SU-DHL-6 (cell line): ENCODE measurements around the gene SMIM38.

Experiments used
- H2AFZ ChIP-seq: fragments of 200-600 bp; sonication (generic); 2 replicates; pipeline ENCODE4 v1.6.1; 2014; ENCODE audit warnings: low read depth, mild to moderate bottlenecking, moderate library complexity, mixed read lengths, antibody characterized with exemption, low read length; ENCODE audit not compliant: severe bottlenecking
- H3F3A ChIP-seq: fragments of 200-600 bp; shearing (Covaris generic); 2 replicates; pipeline ENCODE4 v1.6.0; 2016; ENCODE audit warnings: antibody characterized with exemption, mild to moderate bottlenecking; ENCODE audit not compliant: insufficient read depth
- H3K27ac ChIP-seq: fragments of 200-600 bp; sonication (generic); 2 replicates; pipeline ENCODE4 v1.5.1; 2016; ENCODE audit warnings: low read depth, mild to moderate bottlenecking, low read length, moderate library complexity, mixed read lengths
- H3K27me3 ChIP-seq: fragments of 200-600 bp; sonication (generic), shearing (Covaris generic); 2 replicates; pipeline ENCODE4 v1.6.0; 2014; ENCODE audit warnings: mild to moderate bottlenecking, low read length
- H3K36me3 ChIP-seq: fragments of 200-600 bp; sonication (generic); 2 replicates; pipeline ENCODE4 v1.6.1; 2014; ENCODE audit warnings: mild to moderate bottlenecking, low read length, mixed read lengths
- H3K4me2 ChIP-seq: fragments of 300-600, 200-600 bp; shearing (Covaris generic), sonication (generic); 2 replicates; pipeline ENCODE4 v1.6.0; 2014; ENCODE audit warnings: low read length, low read depth, mild to moderate bottlenecking; ENCODE audit not compliant: poor library complexity, severe bottlenecking
- H3K4me3 ChIP-seq: fragments of 200-600 bp; sonication (generic); 2 replicates; pipeline ENCODE4 v1.5.1; 2014; ENCODE audit warnings: antibody characterized with exemption, low read length, mild to moderate bottlenecking, mixed read lengths; ENCODE audit not compliant: insufficient read depth, poor library complexity, severe bottlenecking
- H3K79me2 ChIP-seq: fragments of 200-600 bp; sonication (generic); 2 replicates; pipeline ENCODE4 v1.6.1; 2014; ENCODE audit warnings: mild to moderate bottlenecking, low read length, moderate library complexity; ENCODE audit not compliant: insufficient read depth
- H3K9ac ChIP-seq: fragments of 200-600 bp; sonication (generic); 2 replicates; pipeline ENCODE4 v1.7.0; 2014; ENCODE audit warnings: mild to moderate bottlenecking, low read length
- H3K9me2 ChIP-seq: fragments of 200-600 bp; sonication (generic); replicated peaks from 2 replicates; pipeline ENCODE4 v1.6.1; 2014; ENCODE audit warnings: low read length; ENCODE audit not compliant: insufficient read depth
- H3K9me3 ChIP-seq: fragments of 200-600 bp; sonication (generic); 2 replicates; pipeline ENCODE4 v1.6.1; 2014; ENCODE audit warnings: low read length, mixed read lengths; ENCODE audit not compliant: insufficient read depth
- H4K20me1 ChIP-seq: fragments of 200-600 bp; sonication (generic); 2 replicates; pipeline ENCODE4 v1.6.1; 2014; ENCODE audit warnings: low read depth, mild to moderate bottlenecking, antibody characterized with exemption, low read length, moderate library complexity, mixed read lengths
- CTCF ChIP-seq: fragments of 200-600 bp; sonication (generic); IDR thresholded peaks from one replicate; pipeline ENCODE4 v1.5.1; 2017; ENCODE audit warnings: antibody characterized with exemption, mild to moderate bottlenecking, low read length, moderate library complexity; ENCODE audit not compliant: insufficient read depth, poor library complexity, severe bottlenecking
- EZH2phosphoT487 ChIP-seq: fragments of 200-600 bp; sonication (generic), shearing (Covaris generic); conservative IDR thresholded peaks from 2 replicates; pipeline ENCODE4 v1.6.1; 2018; ENCODE audit warnings: mild to moderate bottlenecking, antibody characterized with exemption, low read length, moderate library complexity, mixed read lengths

Gene SMIM38

DNA sequence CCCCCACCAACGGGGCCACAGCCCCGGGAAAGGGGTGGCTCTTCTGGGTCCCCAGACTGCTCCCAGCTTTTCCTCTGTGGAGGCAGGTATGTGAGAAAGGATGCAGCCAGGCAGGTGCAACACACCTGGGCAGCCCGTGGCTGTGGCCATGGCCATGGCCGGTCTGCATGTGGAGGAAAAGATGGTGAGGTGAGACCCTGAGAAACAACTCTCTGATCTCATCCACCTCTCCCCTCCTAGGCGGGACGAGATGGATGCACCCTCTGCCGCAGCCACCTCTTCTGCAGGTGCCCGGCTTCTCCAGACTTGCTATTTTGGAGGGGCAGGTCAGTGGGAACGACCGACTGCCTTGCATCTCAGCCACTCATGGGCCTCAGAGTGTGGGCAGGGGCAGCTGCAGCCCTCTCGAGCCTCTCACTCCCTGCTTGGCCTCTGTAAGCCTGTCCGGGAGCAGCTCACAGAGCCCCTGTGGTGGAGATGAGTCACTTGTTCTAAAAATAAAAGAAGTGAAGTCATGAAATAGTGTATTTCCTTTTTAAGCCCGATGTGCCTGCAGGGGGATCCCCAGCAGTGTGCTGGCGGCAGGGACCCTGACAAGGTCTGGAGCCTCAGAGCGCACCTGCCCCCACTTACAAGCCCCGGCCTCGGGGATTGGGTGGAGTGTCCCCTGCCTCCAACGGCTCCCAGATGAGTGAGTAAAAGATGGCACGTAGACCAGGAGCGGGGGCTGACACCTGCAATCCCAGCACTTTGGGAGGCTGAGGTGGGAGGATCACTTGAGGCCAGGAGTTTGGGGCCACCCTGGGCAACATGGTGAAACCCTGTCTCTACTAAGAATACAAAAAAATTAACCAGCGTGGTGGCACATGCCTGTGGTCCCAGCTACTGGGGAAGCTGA is 10.7 kb downstream of the SMIM38 start:
- no peak overlapping the region for H3K4me3 ChIP-seq
- H3K9ac ChIP-seq, result no peak overlapping the region
- H2AFZ ChIP-seq, result no peak overlapping the region
- H3K79me2 ChIP-seq, result no peaks in the 10 kb centered on the region
- no peaks in the 10 kb centered on the region for H4K20me1 ChIP-seq
- no peaks in the 10 kb centered on the region for H3K36me3 ChIP-seq
- H3K27me3 ChIP-seq, result no peaks in the 10 kb centered on the region
- H3K9me2 ChIP-seq, result no peaks in the 10 kb centered on the region
- no peaks in the 10 kb centered on the region for H3F3A ChIP-seq
- peaks cover 5% of the 10 kb centered on the region; the same call in 1 of the 2 replicates for H3K9me3 ChIP-seq
- no peak overlapping the region for H3K27ac ChIP-seq
- no peak for TF ChIP-seq CTCF
- TF ChIP-seq EZH2phosphoT487, result no peak
- H3K4me2 ChIP-seq, result no peak overlapping the region

DNA sequence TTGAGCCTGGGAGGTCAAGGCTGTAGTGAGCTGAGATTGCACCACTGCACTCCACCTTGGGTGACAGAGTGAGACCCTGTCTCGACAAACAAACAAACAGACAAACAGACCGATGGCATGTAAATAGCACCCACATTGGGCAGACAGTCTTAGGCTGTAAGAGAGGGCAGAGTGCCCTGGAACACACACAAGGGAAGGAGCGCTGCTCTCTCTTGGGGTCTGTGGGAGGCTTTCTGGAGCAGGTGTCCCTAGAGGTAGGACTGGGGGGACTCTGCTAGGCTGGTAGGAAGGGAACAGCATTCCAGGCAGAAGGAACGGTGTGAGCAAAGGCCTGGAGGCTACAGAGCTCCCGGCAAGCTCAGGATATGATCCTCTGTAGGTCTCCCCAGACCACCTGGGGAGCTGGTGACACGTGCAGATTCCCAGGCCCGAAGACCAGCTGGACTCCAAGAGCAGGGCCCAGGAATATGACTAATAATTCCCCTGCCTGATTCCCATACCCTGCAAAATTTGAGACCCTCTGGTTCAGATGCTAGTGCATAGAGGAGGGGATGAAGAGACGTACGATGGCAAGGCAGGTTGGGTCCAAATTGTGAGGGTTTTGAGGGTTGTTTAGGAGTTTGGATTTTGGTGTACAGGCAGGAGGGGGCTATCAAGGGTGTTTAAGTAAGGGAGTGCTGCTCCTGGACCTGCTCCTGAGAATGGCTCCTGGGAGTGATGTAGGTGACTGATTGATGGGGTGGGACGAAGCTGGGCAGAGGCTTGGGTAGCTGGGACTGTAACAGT is 11.6 kb downstream of the SMIM38 start:
- Histone ChIP-seq H3K9ac (no peak overlapping the region), H2AFZ (no peak overlapping the region), H3K36me3 (no peaks in the 10 kb centered on the region), H3K9me2 (no peaks in the 10 kb centered on the region), H3K27me3 (no peaks in the 10 kb centered on the region), H3K4me3 (no peak overlapping the region), H3K27ac (no peak overlapping the region), H3K9me3 (peaks cover 5% of the 10 kb centered on the region; the same call in 1 of the 2 replicates), H3F3A (no peaks in the 10 kb centered on the region), H4K20me1 (no peaks in the 10 kb centered on the region), H3K79me2 (no peaks in the 10 kb centered on the region), H3K4me2 (no peak overlapping the region)
- TF ChIP-seq CTCF, result no peak
- TF ChIP-seq EZH2phosphoT487, result no peak

GRCh38 chr11:69167916-69168691 is 12.4 kb downstream of the SMIM38 start:
- Histone ChIP-seq H4K20me1 (no peaks in the 10 kb centered on the region), H3K79me2 (no peaks in the 10 kb centered on the region), H3K36me3 (no peaks in the 10 kb centered on the region), H3K9ac (no peak overlapping the region), H3F3A (no peaks in the 10 kb centered on the region), H3K4me3 (no peak overlapping the region), H2AFZ (no peak overlapping the region), H3K9me3 (peaks cover 5% of the 10 kb centered on the region; the same call in 1 of the 2 replicates), H3K9me2 (no peaks in the 10 kb centered on the region), H3K27me3 (no peaks in the 10 kb centered on the region), H3K27ac (no peak overlapping the region), H3K4me2 (no peak overlapping the region)
- TF ChIP-seq EZH2phosphoT487 (no peak), CTCF (no peak)
